Esophagus mucosa (tissue), 1 donor: ENCODE measurements around the gene ZBED1. TPM values are rescaled to one million over a fixed set of nuclear protein-coding genes. Genes with fewer than 3 reads are reported as not detected.
"Not testable (repeated sequence)": the region's sequence is repeated elsewhere in the genome, so short reads cannot be mapped to it uniquely, and the experiment has no call there.

ENCODE experiments used
- ATAC-seq: fragments of 200-7000 bp; cut with Tn5 transposase; one replicate; pipeline ENCODE4 v1.9.1; 2020
- total RNA-seq: library from RNA; stranded (reverse); gene quantifications from one replicate; pipeline ENCODE4 v1.2.4, GENCODE V29; 2023
- donor health status: DM: yes; HTN: yes; CAD: no.

Gene ZBED1
- total RNA-seq, 1 donor from 2014 or later = 16.0 TPM

DNA sequence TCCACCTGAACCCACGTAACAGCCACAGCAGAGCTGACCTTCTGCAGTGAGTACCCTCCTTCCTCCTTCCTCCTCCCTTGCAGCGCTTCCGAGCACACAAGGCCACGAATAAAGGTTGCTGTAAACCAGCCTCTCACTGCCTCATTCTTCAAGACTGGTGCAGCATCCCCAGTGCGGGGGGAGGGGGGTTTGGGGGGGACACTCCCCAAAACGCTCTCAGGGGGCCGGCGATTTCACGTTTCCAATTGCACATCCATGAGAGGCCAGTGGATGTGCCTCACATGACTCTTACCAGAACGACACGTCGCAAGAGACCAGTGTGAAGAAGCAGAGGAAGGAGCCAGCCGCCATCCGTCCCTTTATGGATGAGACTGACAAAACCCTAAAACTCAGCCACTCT is 5.2 kb downstream of the ZBED1 start:
- no peak for ATAC-seq

DNA sequence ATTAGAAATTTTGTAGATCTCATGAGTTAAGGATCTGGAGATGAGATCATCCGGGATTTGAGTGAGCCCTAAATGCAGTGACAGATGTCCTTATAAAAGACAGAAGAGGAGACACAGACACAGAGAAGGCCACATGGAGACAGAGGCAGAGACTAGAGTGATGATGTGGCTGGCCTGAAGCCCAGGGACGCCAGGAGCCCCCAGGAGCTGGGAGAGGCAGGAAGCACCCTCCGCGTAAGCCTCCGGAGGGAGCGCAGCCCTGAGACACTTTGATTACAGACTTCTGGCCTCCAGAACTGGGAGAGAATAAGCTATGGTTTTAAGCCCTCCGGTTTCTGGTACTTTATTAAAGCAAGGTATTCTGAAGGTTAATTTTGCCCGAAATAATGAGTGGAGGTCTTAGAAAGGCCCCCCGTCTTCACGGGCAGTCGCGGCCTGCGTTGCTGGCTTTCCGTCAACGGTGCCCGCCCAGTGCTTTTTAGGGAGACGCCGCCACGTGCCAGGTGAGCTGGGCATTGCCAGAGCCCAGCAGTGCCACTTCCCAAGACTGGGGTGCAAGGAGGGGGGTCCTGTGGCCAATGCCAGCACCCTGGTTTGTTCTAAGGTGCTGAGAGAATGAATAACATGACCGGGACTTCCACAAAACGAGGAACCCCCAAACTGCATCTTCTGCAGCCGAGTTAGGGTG is 8.1 kb downstream of the ZBED1 start:
- no peak for ATAC-seq

GRCh38 chrX:2490634-2491033 is 10.1 kb downstream of the ZBED1 start:
- ATAC-seq = no peak

- ATAC-seq = no peak
These were observed 11.0 kb downstream of the ZBED1 start for GRCh38 chrX:2489446-2490445.

DNA sequence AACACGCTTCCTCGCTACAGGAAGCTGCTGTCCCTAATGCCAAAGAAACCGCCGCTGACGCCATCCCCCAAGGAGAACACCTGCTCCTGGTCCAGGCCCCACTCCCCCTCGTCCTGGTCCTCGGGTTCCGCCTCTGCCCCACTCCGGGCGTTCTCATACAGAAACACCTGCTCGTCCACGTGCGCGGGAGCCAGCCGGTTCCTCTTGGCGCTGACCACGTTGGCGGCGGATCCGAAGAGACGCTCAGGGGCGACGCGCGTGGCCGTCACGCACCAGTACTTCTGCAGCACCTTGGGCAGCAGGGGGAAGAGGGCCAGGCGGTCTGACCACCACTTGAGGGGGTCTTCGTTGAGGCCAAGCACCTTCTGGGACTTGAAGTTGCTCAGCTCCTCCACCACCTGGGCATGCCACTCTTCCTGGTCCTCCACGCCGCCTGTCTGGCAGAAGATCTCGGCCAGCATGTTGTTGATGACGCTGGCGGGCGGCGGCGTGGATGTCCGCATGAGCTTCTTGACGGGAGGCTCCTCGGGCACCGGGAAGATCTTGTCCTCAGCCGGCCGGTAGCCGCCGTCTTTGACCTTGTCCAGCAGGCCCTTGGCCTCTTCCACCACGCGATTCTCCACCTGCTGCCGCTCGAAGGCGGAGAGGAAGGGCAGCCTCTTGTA is 12.0 kb downstream of the ZBED1 start:
- no peak for ATAC-seq

DNA sequence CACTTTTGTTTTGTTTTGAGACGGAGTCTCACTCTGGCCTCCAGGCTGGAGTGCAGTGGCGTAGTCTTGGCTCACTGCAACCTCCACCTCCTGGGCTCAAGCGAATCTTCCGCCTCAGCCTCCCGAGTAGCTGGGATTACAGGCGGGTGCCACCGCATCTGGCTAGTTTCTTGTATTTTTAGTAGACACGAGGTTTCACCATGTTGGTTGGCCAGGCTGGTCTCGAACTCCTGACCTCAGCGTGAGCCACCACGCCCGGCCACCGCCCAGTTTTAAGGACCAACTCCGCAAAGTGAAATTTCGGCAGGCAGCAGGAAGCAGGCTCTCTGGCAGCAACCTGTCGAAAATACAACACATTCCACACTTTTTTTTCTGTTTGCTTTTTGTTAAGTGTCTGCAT is 13.4 kb downstream of the ZBED1 start:
- no peak for ATAC-seq

DNA sequence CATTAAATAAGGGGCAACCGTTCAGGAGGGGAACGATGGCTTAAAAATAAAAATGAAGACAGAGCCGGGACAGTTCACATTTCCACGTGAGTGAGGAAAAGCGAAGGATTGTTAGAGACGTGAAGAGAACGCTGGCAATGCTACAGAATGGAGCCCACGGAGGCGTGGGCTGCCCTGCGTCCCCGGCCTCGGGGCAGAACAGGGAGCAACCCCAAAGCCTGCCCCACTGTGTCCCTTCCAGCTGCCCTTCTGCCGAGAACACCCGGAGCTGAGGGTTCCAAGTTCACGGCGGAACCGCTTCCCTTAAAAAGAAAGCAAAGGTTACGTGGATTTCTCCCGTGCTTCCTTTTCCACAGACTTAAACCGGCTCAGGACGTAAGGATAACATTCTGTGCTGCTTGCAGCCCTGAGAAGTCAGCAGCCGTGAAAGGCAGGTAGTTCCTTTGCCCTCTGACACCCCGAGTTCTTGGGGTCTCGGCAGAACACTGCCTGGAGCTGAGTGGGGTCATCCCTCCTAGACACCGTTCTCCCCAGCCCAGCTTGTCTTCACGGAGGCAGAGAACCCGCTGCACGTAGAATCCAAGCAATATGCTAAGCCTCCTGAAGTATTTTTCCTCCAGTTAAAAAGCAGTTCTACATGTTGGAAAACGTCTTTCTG is 14.2 kb downstream of the ZBED1 start:
- no peak for ATAC-seq

DNA sequence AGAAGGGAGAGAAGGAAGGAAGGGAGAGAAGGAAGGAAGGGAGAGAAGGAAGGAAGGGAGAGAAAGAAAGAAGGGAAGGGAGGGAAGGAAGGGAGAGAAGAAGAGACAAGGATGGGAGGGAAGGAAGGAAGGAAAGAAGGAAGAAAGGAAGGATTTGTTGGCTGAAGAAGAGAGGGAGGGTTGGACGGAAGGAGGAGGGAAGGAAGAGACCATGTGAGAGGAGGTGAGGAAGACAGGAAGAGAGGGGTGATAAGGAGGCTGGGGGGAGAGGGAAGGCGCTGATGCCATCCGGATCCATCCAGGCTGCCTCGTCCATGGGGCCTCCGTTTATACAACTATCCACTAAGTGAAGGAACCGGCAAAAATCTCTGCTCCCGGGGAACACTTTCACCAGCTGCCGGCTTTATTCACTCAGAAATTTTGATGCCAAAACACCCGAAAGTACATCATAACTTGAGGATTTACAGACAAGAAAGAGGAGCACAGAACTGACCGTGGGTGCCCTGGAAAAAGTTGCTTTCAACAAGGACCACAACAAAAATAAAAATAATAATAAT is 14.9 kb downstream of the ZBED1 start:
- ATAC-seq = no peak

DNA sequence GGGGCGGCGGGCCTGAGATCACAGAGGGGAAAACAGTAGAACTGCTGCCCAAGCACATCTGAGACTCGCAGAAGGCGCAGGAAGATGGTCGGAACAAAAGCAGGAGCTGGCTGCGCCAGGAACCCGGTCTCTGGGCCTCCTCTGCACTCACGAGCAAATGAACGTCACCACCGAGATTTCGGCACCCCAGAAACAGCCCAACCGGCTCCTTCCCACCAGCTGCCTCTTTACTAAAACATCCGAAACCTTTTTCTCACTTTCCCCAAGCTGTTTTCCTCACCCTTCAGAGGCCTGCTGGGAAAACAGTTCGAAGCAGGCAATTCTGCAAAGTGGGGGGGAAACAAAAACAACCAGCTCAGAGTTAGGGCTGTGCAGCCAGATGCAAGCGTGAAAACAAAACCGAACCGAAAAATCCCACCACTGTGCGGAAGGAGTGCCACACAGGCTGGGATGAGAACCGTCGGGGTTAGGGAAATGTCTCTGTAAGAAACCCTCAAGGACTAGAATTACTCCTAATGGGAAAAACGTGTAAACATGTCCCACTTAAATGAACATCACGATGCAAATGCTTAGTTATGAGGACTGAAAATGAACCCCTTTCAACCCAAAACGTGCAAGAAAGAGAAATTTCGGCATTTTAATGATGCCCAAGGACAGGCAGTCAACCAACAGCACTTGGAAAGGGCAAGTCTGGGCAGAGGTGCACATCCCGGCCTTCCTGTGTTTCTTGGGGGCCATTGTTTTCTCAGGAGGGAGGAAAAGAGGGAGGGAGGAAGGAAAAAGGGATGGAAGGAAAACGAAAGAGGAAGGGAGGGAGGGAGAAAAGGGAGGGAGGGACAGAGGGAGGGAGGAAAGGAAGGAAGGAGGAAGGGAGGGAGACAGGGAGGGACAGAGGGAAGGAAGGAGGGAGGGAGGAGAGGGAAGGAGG is 15.8 kb downstream of the ZBED1 start:
- no peak for ATAC-seq

DNA sequence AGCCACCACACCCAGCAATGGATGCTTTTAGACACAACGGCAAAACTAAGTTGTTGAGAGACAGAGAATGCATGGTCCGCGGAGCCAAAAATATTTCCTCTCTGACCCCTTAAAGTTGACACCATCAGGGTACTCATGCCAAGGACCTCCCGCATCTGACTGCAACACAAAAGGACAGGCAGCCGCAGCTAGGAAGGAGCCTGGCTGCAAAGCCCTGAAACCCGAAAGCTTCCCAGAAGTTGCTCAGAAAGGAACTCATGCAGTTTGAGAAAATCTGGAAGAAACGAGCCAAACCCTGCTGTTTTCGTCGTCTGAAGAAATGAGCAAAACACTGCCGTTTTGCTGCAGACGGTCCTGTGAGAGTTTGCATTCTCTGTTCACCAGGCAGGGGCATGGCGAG is 16.5 kb downstream of the ZBED1 start:
- no peak for ATAC-seq

GRCh38 chrX:2483398-2484060 is 17.2 kb downstream of the ZBED1 start:
- no peak for ATAC-seq

DNA sequence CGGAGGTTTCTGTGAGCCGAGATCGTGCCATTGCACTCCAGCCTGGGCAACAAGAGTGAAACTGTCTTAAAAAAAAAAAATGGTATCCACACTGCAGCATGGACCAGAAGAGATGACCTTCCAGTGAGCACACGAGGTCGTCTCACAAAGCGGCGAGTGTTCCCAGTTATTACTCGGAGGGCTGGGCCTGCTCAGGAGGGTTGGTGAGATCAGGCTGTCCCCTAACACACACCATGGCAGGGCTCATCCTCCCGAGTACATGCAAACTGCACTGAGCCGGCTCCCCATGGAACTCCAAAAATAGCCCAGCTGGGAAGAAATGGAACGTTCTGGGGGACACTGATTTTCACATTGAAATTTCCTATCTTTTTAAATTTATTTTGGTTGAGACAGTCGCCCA is 19.2 kb downstream of the ZBED1 start:
- ATAC-seq = not testable (repeated sequence)

- not testable (repeated sequence) for ATAC-seq
These were observed 20.8 kb downstream of the ZBED1 start for GRCh38 chrX:2479982-2480381.

DNA sequence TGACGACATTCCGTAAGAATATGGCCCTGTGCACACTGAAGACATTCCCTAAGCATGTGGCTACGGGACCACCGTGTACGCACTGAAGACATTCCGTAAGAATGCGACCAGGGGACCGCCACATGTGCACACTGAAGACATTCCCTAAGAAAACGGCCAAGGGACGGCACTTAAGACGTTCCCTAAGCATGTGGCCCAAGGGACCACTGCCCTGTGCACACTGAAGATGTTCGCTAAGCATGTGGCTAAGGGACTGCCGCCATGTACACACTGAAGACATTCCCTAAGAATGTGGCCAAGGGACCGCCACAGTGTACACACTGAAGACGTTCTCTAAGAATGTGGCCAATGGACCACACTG is 21.4 kb downstream of the ZBED1 start:
- ATAC-seq = no peak

DNA sequence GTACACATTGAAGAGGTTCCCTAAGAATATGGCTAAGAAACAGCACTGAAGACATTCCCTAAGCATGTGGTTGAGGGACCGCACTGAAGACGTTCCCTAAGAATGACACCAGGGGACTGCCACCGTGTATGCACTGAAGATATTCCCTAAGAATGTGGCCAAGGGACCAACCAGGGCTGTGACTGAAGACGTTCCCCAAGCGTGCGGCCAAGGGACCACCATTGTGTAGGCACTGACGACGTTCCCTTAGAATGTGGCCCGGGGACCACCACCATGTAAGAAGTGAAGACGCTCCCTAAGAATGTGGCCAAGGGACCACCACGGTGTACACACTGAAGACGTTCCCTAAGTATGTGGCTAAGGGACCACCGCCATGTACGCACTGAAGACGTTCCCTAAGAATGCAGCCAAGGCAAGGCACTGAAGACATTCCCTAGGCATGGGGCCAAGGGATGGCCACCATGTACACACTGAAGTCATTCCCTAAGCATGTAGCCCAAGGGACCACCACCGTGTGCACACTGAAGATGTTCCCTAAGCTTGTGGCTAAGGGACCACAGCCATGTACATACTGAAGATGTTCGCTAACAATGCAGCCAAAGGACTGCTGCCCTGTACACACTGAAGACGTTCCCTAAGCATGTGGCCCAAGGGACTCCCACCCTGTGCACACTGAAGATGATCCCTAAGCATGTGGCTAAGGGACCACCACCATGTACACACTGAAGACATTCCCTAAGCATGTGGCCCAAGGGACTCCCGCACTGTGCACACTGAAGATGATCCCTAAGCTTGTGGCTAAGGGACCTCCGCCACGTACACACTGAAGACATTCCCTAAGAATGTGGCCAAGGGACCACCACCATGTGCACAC is 22.0 kb downstream of the ZBED1 start:
- ATAC-seq = no peak

DNA sequence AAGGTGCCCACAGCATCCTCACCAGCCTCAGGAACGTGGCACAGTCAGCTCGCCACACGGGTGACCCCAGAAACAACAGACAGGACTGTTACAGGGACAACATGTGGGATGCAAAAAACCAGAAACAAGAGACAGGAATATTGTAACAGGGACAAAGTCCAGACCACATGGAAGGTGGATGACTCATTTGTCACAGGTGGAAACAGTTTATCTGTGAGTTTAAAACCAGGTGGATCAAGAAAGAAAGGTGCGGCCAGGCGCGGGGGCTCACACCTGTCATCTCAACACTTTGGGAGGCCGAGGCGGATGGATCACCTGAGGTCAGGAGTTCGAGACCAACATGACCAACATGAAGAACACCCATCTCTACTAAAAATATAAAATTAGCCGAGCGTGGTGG is 23.5 kb downstream of the ZBED1 start:
- ATAC-seq = not testable (repeated sequence)

- no peak for ATAC-seq
These were observed 25.6 kb downstream of the ZBED1 start for GRCh38 chrX:2474963-2475726.

DNA sequence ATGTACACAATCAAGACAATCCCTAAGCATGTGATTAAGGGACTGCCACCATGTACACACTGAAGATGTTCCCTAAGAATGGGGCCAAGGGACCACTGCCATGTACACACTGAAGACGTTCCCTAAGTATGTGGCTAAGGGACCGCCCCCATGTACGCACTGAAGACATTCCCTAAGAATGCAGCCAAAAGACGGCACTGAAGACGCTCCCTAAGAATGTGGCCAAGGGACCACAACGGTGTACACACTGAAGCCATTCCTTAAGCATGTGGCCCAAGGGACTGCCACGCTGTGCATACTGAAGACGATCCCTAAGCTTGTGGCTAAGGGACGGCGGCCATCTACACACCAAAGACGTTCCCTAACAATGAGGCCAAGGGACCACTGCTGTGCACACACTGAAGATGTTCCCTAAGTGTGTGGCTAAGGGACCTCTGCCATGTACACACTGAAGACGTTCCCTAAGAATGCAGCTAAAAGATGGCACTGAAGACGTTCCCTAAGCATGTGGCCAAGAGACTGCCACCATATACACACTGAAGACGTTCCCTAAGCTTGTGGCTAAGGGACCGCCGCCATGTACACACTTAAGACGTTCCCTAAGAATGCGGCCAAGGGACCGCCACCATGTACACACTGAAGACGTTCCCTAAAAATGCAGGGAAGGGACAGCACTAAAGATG is 26.4 kb downstream of the ZBED1 start:
- no peak for ATAC-seq
